Astrocyte of the cerebellum (primary cell): ENCODE data around the gene POLD2.

ENCODE experiments used
- DNase-seq: peaks from one replicate; pipeline ENCODE4 v3.0.0-alpha.2; 2011; ENCODE audit warnings: low read depth
- H3K4me3 ChIP-seq: 2 replicates; pipeline ENCODE4 v1.5.1; 2011; ENCODE audit warnings: mild to moderate bottlenecking, low read depth, low read length, moderate library complexity
- in situ Hi-C: cut with HindIII; loops from 2 replicates; pipeline ENCODE4 v1.10.0; 2017; ENCODE audit warnings: low sequenced_read_pairs
- TF ChIP-seq, protein P1 (sequence below): IDR thresholded peaks from 2 replicates; pipeline ENCODE4 v1.5.1; 2012; ENCODE audit warnings: low read length, low read depth, moderate library complexity, mild to moderate bottlenecking; ENCODE audit errors: missing control alignments

The POLD2 gene

DNA sequence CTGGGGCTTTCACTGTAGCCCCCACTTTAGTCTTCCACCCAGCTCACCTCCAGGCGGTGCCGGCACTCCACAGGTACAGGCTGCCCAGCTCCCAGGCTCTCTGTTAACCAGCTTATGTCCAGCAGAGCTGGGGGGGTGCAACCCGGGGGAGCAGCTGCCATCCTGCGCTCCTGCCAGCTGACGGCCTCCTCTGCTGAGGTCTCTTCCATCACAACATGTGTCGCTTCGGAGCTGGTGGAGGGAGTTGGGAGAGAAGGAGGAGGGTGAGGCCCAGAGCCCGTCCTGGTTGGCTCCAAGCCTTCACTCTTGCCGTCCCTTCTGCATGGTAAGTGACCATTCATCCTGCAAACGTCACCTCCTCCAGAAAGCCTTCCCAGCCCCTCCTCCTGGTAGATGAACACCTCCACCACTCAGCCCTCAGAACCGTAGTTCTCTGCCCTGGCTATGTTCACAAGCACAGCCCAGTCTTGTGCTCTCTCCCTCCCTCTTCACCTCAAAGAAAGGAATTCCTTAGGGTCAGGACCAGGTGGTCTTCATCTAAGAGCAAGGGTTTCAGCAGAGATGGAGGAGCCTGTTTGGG, 42.6 kb downstream of the POLD2 start:
- DNase-seq, result no peak
- TF ChIP-seq, protein P1, sequence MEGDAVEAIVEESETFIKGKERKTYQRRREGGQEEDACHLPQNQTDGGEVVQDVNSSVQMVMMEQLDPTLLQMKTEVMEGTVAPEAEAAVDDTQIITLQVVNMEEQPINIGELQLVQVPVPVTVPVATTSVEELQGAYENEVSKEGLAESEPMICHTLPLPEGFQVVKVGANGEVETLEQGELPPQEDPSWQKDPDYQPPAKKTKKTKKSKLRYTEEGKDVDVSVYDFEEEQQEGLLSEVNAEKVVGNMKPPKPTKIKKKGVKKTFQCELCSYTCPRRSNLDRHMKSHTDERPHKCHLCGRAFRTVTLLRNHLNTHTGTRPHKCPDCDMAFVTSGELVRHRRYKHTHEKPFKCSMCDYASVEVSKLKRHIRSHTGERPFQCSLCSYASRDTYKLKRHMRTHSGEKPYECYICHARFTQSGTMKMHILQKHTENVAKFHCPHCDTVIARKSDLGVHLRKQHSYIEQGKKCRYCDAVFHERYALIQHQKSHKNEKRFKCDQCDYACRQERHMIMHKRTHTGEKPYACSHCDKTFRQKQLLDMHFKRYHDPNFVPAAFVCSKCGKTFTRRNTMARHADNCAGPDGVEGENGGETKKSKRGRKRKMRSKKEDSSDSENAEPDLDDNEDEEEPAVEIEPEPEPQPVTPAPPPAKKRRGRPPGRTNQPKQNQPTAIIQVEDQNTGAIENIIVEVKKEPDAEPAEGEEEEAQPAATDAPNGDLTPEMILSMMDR, result no peak
- in situ Hi-C loops, result no loop called here
- no peak overlapping the region for H3K4me3 ChIP-seq

DNA sequence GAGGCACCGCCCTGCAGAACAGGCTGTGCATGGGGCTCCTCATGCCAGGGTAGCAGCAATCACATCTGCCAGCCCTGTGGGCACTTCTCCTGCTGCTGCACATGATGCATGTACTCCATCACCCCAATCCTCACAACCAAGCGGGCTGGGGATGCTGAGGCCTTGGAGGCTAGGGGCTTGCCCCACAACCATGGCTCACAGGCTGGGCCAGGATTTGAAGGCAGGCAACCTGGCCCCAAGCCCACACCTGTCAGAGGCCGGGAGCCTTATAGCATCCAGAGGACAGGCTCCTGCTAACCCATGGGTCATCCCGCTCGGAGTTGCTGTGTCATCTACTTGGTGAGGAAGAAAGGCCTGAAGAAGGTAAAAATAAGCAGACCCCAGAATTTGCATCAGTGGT, 43.2 kb downstream of the POLD2 start:
- in situ Hi-C loops, result no loop called here

DNA sequence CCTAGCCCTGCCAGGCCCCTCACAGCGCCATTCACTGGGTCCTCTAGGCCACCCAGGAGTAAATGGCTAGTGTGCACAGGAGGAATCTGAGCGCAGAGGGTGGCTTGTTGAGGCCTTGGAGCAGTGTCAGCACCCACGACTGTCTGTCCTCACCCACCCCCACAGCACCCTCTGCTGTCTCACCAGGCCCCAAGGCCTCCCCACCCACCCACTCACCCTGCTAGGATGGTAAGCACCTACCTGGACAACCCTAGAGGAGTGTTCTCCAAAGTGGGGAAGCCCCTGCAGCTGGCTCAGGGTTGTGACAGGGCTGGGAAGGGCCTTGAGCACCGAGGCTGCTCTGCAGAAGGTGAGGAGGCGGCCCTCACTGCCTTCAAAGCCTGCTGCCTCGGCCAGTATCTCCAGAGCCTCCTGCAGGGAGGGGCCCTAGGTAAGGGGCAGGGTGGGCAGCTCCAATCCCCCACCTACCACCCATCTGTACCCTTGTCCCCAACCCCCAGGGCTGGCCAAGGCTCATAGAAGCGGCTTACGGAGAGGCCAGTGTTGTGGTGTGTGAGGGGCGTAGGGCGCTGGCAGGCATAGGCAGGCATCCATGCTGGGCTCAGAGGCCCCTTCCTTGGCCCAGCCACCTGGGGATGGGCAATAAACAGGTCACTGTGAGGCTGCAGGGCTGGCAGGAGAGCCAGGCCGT, 43.9 kb downstream of the POLD2 start:
- TF ChIP-seq, protein P1, result no peak
- in situ Hi-C loops, result loop anchor here (5.0 kb wide), 1 partner anchor 133 kb away; no protein-coding TSS in a partner anchor
- H3K4me3 ChIP-seq, result no peak overlapping the region
- DNase-seq, result no peak

More for the DNA sequence above, 43.2 kb downstream of the POLD2 start:
- TF ChIP-seq, protein P1, result no peak
- no peak for DNase-seq
- no peak overlapping the region for H3K4me3 ChIP-seq

DNA sequence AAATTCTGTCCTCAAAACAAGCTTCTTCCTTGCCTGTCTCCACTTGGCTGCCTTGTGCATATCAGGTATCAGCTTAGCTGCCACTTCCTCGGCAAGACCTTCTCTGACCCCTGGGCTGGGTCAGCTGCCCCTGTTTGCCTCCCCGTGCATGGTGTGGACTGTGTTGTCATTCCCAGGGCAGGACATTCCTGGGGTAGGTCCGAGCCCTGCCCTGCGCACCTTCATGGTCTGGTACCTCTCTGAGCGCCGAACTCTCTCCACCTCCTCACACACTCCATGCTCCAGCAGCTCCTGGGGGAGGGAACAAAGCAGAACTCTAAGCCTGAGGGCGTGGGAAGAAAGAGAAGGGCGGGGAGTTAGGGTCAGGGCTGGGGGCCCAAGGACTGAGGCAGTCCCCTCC, 44.8 kb downstream of the POLD2 start:
- TF ChIP-seq, protein P1, result no peak
- in situ Hi-C loops, result loop anchor here (5.0 kb wide), 1 partner anchor 134 kb away; no protein-coding TSS in a partner anchor
- DNase-seq, result no peak
- no peak overlapping the region for H3K4me3 ChIP-seq

DNA sequence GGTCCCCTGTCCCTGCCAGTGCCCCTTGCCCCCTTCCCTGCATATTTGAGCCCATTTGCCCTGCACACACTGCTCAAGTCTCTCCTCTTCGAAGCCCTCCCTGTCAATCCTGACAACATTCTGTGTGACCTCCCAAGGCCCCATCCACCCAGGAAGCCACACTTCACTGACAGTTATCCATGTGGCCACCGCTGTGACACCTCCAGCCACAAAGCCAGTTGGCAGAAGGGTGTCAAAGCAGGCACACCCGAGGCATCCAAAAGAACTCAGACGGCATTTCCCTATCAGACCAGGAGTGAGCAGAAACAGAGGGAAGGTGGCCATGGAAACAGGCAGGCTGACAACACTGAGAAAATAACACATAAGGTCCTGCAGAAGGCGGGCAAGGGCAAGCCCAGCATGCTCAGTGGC, 45.7 kb downstream of the POLD2 start:
- H3K4me3 ChIP-seq, result no peak overlapping the region
- in situ Hi-C loops, result loop anchor here (5.0 kb wide), 1 partner anchor 135 kb away; no protein-coding TSS in a partner anchor
- TF ChIP-seq, protein P1, result no peak
- no peak for DNase-seq

DNA sequence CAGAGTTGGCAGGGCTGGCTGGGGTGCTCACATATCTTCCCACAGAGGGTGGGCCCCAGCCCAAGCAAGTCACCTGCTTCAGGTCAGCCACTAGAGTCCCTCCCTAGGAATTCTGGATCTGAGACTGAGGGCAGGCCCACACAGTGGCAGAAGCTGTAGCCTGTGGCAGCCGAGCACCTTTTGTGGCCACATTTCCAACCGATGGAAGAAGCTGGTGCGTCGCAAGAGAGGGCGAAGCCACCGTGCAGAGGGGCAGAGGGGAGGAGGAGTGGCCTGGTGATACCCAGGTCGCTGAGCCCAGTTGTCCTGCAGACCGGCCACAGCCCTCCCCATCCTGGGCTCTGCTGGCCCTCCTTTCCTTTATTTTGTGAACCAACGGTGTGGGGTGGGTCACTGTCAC, 46.3 kb downstream of the POLD2 start:
- in situ Hi-C loops, result loop anchor here (5.0 kb wide), 1 partner anchor 135 kb away; no protein-coding TSS in a partner anchor
- TF ChIP-seq, protein P1, result no peak
- no peak for DNase-seq
- H3K4me3 ChIP-seq, result no peak overlapping the region
